HepG2 (cell line): ENCODE measurements around the gene RNASE7. TPM values are rescaled to one million over a fixed set of nuclear protein-coding genes. Genes with fewer than 3 reads are reported as not detected.

Experiments
- ATAD3A ChIP-seq: sonication (generic); formaldehyde crosslinking; IDR thresholded peaks from 2 replicates; pipeline ENCODE4 v1.4.0; 2020; ENCODE audit warnings: missing genetic modification reagents
- CREB1 ChIP-seq, 2 experiments: fragments of 450-650 bp in 1 of 2; IDR thresholded peaks; 2 replicates each; pipeline ENCODE4 v1.6.1; 2016 to 2017; ENCODE audit warnings: control low read depth in 1 of 2, mild to moderate bottlenecking in 1 of 2, missing compliant biosample characterization in 1 of 2, missing genetic modification characterization in 1 of 2
- FOXM1 ChIP-seq: sonication (generic); formaldehyde crosslinking; IDR thresholded peaks from 2 replicates; pipeline ENCODE4 v1.5.0; 2020; ENCODE audit warnings: missing genetic modification reagents
- FOXO4 ChIP-seq: sonication (generic); formaldehyde crosslinking; conservative IDR thresholded peaks from 2 replicates; pipeline ENCODE4 v1.8.1; 2023; ENCODE audit warnings: missing genetic modification reagents
- MLXIP ChIP-seq: sonication (generic); formaldehyde crosslinking; IDR thresholded peaks from 2 replicates; pipeline ENCODE4 v1.9.0; 2021; ENCODE audit warnings: missing genetic modification reagents, borderline replicate concordance
- SPEN ChIP-seq: sonication (generic); formaldehyde crosslinking; IDR thresholded peaks from 2 replicates; pipeline ENCODE4 v1.5.1; 2020; ENCODE audit warnings: low read depth, mild to moderate bottlenecking, missing genetic modification reagents
- ZNF318 ChIP-seq: sonication (generic); formaldehyde crosslinking; IDR thresholded peaks from 2 replicates; pipeline ENCODE4 v1.4.0; 2020; ENCODE audit warnings: mild to moderate bottlenecking, missing genetic modification reagents
- ZNF646 ChIP-seq: sonication (generic); formaldehyde crosslinking; IDR thresholded peaks from 2 replicates; pipeline ENCODE4 v1.9.0; 2021; ENCODE audit warnings: mild to moderate bottlenecking, missing genetic modification reagents
- polyA plus RNA-seq, 8 experiments: library from polyadenylated mRNA; depleted of rRNA in 3 of 8; stranded (reverse) in 7 of 8; unstranded in 1 of 8; fragments of >200 nt; fragmentation: Illumina TruSeq in 4 of 8; extraction: Trizol in 4 of 8; gene quantifications; 2 replicates each; pipeline versions ENCODE4 v1.2.1 to v1.2.3, GENCODE V29; 2011 to 2016; ENCODE audit warnings: low read depth in 4 of 8, missing spikeins in 1 of 8, mixed read lengths in 1 of 8; ENCODE audit not compliant: insufficient read depth in 1 of 8
- total RNA-seq, 5 experiments: library from RNA; depleted of rRNA; stranded (reverse); fragments of >200 nt; fragmentation: Illumina TruSeq; extraction: Trizol; gene quantifications; 2 replicates each; pipeline ENCODE4 v1.2.3, GENCODE V29; 2016; ENCODE audit warnings: low read depth in 1 of 5

RNASE7 gene
- total and polyA plus RNA-seq, 2 of the 13 experiments (the other 11 are each of a cell fraction or from before 2014, with no cell fraction given): 0.04 TPM; not detected in 1

- TF ChIP-seq SPEN (CRISPR knock-in tag) (peak; percentile 92), ZNF646 (CRISPR knock-in tag) (no peak), MLXIP (no peak), CREB1 (IDR thresholded peaks at IDR 0.05) (no peak), CREB1 (CRISPR knock-in tag; IDR thresholded peaks at IDR 0.05) (no peak), ATAD3A (CRISPR knock-in tag) (no peak), FOXO4 (no peak), ZNF318 (CRISPR knock-in tag) (peak; percentile 90), FOXM1 (CRISPR knock-in tag) (no peak)
Observed at GRCh38 chr14:21092273-21093011, 50.3 kb downstream of the RNASE7 start (continued).
